ENCODE data around the gene CLSTN2.

- TF ChIP-seq EZH2phosphoT487 (IDR thresholded peaks at IDR 0.05; ENCODE audit: borderline replicate concordance, low read length): no peak
- no peak for TF ChIP-seq CTCF (IDR thresholded peaks at IDR 0.05; ENCODE audit: low read depth, low read length, poor library complexity, severe bottlenecking)
These were observed 159.5 kb downstream of the CLSTN2 start for GRCh38 chr3:140094487-140094886.

All from DOHH2 (cell line).